GM13976 (cell line): ENCODE measurements around the gene GSK3A.

Experiments used
- DNase-seq: peaks from one replicate; pipeline ENCODE4 v3.0.0; 2012; ENCODE audit warnings: low spot score
- in situ Hi-C: fragments of 300-500 bp; cut with MboI; formaldehyde crosslinking; loops from one replicate; pipeline ENCODE4 v1.12.0; 2022; ENCODE audit warnings: low sequenced_read_pairs, mixed read lengths, inconsistent platforms; ENCODE audit not compliant: unreplicated experiment
- TF ChIP-seq, protein P1 (sequence below): IDR thresholded peaks from 2 replicates; pipeline ENCODE4 v1.5.1; 2012; ENCODE audit warnings: borderline replicate concordance, mild to moderate bottlenecking; ENCODE audit not compliant: insufficient read depth; ENCODE audit errors: extremely low read depth, missing control alignments, control extremely low read depth

The GSK3A gene

DNA sequence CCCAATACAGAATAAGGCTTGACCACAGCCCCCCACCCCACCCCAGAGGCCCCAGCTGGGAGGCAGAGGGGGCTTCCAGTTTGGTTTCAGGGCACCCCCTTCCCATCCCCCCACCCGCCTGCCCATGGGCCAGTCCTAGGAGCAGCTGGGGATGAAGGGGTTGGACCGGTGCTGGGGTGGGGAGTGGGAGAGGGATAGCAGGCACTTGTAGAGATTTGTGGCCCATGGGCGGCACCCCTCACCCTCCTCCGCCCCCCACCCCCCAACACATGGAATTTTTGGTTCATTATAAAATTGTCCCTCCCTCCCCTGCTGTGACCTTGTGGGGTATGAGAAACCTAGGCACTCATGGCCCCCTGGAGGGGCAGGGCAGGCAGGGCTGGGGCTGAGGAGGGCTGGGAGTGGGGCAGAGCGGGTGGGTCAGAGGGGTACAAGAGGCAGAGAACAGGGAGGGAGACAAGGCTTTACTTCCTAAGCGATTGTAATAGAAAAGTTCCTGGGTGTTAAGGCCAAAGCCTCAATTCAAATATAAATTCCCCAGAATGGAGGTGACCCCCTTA is 5.3 kb upstream of the GSK3A start:
- no peak for DNase-seq
- in situ Hi-C loops = no loop called here
- TF ChIP-seq, protein P1, sequence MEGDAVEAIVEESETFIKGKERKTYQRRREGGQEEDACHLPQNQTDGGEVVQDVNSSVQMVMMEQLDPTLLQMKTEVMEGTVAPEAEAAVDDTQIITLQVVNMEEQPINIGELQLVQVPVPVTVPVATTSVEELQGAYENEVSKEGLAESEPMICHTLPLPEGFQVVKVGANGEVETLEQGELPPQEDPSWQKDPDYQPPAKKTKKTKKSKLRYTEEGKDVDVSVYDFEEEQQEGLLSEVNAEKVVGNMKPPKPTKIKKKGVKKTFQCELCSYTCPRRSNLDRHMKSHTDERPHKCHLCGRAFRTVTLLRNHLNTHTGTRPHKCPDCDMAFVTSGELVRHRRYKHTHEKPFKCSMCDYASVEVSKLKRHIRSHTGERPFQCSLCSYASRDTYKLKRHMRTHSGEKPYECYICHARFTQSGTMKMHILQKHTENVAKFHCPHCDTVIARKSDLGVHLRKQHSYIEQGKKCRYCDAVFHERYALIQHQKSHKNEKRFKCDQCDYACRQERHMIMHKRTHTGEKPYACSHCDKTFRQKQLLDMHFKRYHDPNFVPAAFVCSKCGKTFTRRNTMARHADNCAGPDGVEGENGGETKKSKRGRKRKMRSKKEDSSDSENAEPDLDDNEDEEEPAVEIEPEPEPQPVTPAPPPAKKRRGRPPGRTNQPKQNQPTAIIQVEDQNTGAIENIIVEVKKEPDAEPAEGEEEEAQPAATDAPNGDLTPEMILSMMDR = no peak

- TF ChIP-seq, protein P1 = no peak
- in situ Hi-C loops = no loop called here
- DNase-seq = no peak
Measured at GRCh38 chr19:42246922-42247639, 4.7 kb upstream of the GSK3A start.

- in situ Hi-C loops = no loop called here
- TF ChIP-seq, protein P1 = no peak
- DNase-seq = no peak
Measured at GRCh38 chr19:42246143-42246921, 3.9 kb upstream of the GSK3A start.

- in situ Hi-C loops = no loop called here
- DNase-seq = no peak
- TF ChIP-seq, protein P1 = no peak
Measured at GRCh38 chr19:42245231-42245630, 2.8 kb upstream of the GSK3A start.

DNA sequence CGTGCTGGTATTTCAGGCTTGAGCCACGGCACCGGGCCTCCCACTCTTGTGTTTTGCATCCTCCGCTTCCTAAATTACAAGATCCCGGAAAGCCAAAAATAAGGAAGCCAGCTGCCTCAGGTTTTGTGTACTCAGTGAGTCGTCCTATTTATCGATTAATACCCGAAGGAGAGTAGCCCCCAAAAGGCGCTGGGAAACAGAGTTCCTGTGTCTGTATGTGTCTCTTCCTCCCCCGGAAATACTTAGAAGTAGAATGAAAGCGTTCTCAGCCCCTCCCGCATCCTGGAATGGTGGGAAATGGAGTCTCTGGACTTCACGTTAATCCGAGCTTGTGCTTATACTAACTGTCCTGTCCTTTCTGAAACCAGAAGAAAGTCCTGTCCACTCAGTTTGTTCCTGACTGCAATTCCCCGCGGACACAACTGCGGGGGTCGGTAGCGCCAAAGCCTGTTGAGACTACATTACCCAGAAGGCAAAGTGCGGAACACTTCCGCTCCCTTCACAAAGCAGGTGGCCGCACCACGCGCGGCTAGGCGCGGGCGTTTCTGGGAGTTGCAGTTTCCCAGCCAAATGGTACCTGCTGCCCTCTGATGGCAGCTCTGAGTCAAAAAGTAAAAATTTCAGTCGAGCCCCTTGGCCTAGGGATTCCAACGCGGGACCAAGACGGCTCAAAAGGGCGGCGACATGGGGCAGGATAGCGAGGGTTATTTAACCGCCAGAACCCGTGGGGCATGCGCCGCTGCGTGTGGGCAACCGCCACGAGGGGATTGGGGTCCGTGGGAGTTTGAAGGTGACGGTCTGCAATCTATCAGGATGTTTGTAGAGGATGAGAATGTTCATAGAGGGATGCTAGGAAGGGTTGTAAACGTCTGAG is 2.2 kb upstream of the GSK3A start:
- in situ Hi-C loops = no loop called here
- peak; percentile 89 for DNase-seq

More for the DNA sequence above, 2.2 kb upstream of the GSK3A start:
- TF ChIP-seq, protein P1 = peak; percentile 70
